H1 (cell line): ENCODE results near the gene POU2F1. TPM values are rescaled to one million over a fixed set of nuclear protein-coding genes. Genes with fewer than 3 reads are reported as not detected.
A peak's percentile ranks its signal among the peaks of the same experiment; 100 is the strongest.

Experiments
- CTCF ChIA-PET: fragments of 300-600 bp; sonication (Branson Sonifier 250); formaldehyde crosslinking; loops from one replicate; lab custom pipeline; 2021; ENCODE audit not compliant: partially characterized antibody; lab: Charles Lee
- POLR2A ChIA-PET: fragments of 300-600 bp; sonication (Branson Sonifier 250); formaldehyde crosslinking; loops from one replicate; lab custom pipeline; 2021; ENCODE audit warnings: inconsistent platforms; ENCODE audit not compliant: partially characterized antibody; lab: Charles Lee
- DNase-seq, 2 experiments: peaks; one replicate each; pipeline versions ENCODE4 v3.0.0 to v3.0.0-alpha.2; 2010 to 2022; ENCODE audit warnings: low spot score in 2 of 2, low read depth in 1 of 2, mixed read lengths in 1 of 2
- FAIRE-seq: peaks from 2 replicates; lab custom pipeline; 2011; peaks lifted over from hg19 to GRCh38; lab: Jason Lieb, UNC
- H2AFZ ChIP-seq: 2 replicates; pipeline ENCODE4 v1.8.1; 2012; ENCODE audit warnings: low read length, inconsistent platforms
- H2AK5ac ChIP-seq: 2 replicates; pipeline ENCODE4 v1.6.1; 2013; ENCODE audit warnings: low read depth, low read length
- H2BK120ac ChIP-seq: replicated peaks from 2 replicates; pipeline ENCODE3; 2013; ENCODE audit warnings: low read depth, low read length, inconsistent platforms
- H2BK12ac ChIP-seq: 2 replicates; pipeline ENCODE4 v1.6.1; 2013; ENCODE audit warnings: low read depth, low read length
- H2BK15ac ChIP-seq: 2 replicates; pipeline ENCODE4 v1.6.1; 2013; ENCODE audit warnings: low read length
- H2BK20ac ChIP-seq: 2 replicates; pipeline ENCODE4 v1.6.1; 2013; ENCODE audit warnings: low read length
- H2BK5ac ChIP-seq: 2 replicates; pipeline ENCODE4 v1.6.1; 2013; ENCODE audit warnings: low read depth, low read length
- H3K14ac ChIP-seq: 2 replicates; pipeline ENCODE4 v1.6.1; 2013; ENCODE audit warnings: inconsistent platforms; ENCODE audit not compliant: insufficient read length
- H3K18ac ChIP-seq: 2 replicates; pipeline ENCODE4 v1.6.1; 2013; ENCODE audit warnings: low read length; ENCODE audit errors: extremely low read depth
- H3K23ac ChIP-seq: 2 replicates; pipeline ENCODE4 v1.6.1; 2013; ENCODE audit warnings: inconsistent platforms; ENCODE audit not compliant: insufficient read length
- H3K23me2 ChIP-seq: 2 replicates; pipeline ENCODE4 v1.6.1; 2013; ENCODE audit warnings: low read depth, low read length
- H3K27ac ChIP-seq: 2 replicates; pipeline ENCODE4 v1.6.1; 2011; ENCODE audit warnings: low read depth, low read length, inconsistent platforms
- H3K27me3 ChIP-seq, 4 experiments: replicated peaks in 1 of 4; 1 replicate in 1 of 4; 2 replicates in 3 of 4; pipeline versions ENCODE4 v1.6.1 to v1.8.1; 2011 to 2013; ENCODE audit warnings: low read length in 3 of 4, mild to moderate bottlenecking in 3 of 4, inconsistent platforms in 2 of 4, mixed read lengths in 2 of 4, moderate library complexity in 1 of 4; ENCODE audit not compliant: control insufficient read depth in 3 of 4, insufficient read depth in 3 of 4; ENCODE audit errors: extremely low read depth in 1 of 4
- H3K36me3 ChIP-seq, 4 experiments: 2 replicates each; pipeline versions ENCODE4 v1.6.1 to v1.8.1; 2011 to 2013; ENCODE audit warnings: mild to moderate bottlenecking in 4 of 4, low read length in 3 of 4, moderate library complexity in 2 of 4, control low read depth in 1 of 4, inconsistent platforms in 1 of 4; ENCODE audit not compliant: insufficient read depth in 4 of 4, control insufficient read depth in 2 of 4
- H3K4ac ChIP-seq: replicated peaks from 2 replicates; pipeline ENCODE3; 2013; ENCODE audit warnings: low read length, low read depth, mixed read lengths, inconsistent platforms; ENCODE audit not compliant: insufficient read length
- H3K4me1 ChIP-seq, 4 experiments: replicated peaks in 1 of 4; 1 replicate in 1 of 4; 2 replicates in 3 of 4; pipeline versions ENCODE4 v1.6.1 to v1.8.1; 2011 to 2013; ENCODE audit warnings: low read length in 3 of 4, inconsistent platforms in 2 of 4, mixed read lengths in 1 of 4; ENCODE audit not compliant: insufficient read depth in 4 of 4, control insufficient read depth in 3 of 4
- H3K4me2 ChIP-seq, 2 experiments: 2 replicates each; pipeline versions ENCODE4 v1.6.1 to v1.8.1; 2011 to 2013; ENCODE audit warnings: low read depth in 2 of 2, low read length in 2 of 2, control low read depth in 1 of 2, inconsistent platforms in 1 of 2, mild to moderate bottlenecking in 1 of 2; ENCODE audit not compliant: insufficient read depth in 1 of 2
- H3K4me3 ChIP-seq, 4 experiments: fragments of 200-600, 300-600 bp in 1 of 4; sonication (generic), shearing (Covaris generic), sonication (Bioruptor Twin) in 1 of 4; 2 replicates each; pipeline versions ENCODE4 v1.5.1 to v1.8.1; 2011 to 2016; ENCODE audit warnings: low read length in 4 of 4, low read depth in 3 of 4, control low read depth in 2 of 4, inconsistent platforms in 2 of 4, mild to moderate bottlenecking in 2 of 4, mixed read lengths in 1 of 4, moderate library complexity in 1 of 4; ENCODE audit not compliant: insufficient read depth in 2 of 4; ENCODE audit errors: extremely low read depth in 1 of 4
- H3K56ac ChIP-seq: replicated peaks from 2 replicates; pipeline ENCODE3; 2013; ENCODE audit warnings: low read depth, mild to moderate bottlenecking, mixed read lengths, low read length, inconsistent platforms; ENCODE audit not compliant: insufficient read length
- H3K79me1 ChIP-seq: 2 replicates; pipeline ENCODE4 v1.6.1; 2013; ENCODE audit warnings: low read depth, low read length, control low read depth
- H3K79me2 ChIP-seq, 2 experiments: 2 replicates each; pipeline versions ENCODE4 v1.6.1 to v1.8.1; 2012 to 2013; ENCODE audit warnings: low read length in 2 of 2, mild to moderate bottlenecking in 2 of 2, inconsistent platforms in 1 of 2; ENCODE audit not compliant: insufficient read depth in 2 of 2, control insufficient read depth in 1 of 2
- H3K9ac ChIP-seq, 4 experiments: replicated peaks in 1 of 4; 1 replicate in 1 of 4; 2 replicates in 3 of 4; pipeline versions ENCODE4 v1.6.1 to v1.8.1; 2011 to 2013; ENCODE audit warnings: low read depth in 3 of 4, low read length in 3 of 4, control low read depth in 2 of 4, mild to moderate bottlenecking in 2 of 4, moderate library complexity in 2 of 4, inconsistent platforms in 1 of 4; ENCODE audit errors: extremely low read depth in 1 of 4
- H3K9me3 ChIP-seq, 2 experiments: 2 replicates each; pipeline versions ENCODE4 v1.6.1 to v1.8.1; 2012 to 2013; ENCODE audit warnings: mild to moderate bottlenecking in 2 of 2, moderate library complexity in 2 of 2, control low read depth in 1 of 2, inconsistent platforms in 1 of 2, low read depth in 1 of 2, low read length in 1 of 2, mixed read lengths in 1 of 2; ENCODE audit not compliant: insufficient read depth in 2 of 2
- H4K20me1 ChIP-seq, 2 experiments: replicated peaks in 1 of 2; 2 replicates each; pipeline versions ENCODE3 to v1.8.1; 2011 to 2013; ENCODE audit warnings: inconsistent platforms in 2 of 2, low read length in 2 of 2, mild to moderate bottlenecking in 1 of 2; ENCODE audit not compliant: insufficient read depth in 2 of 2, control insufficient read depth in 1 of 2
- H4K5ac ChIP-seq: 2 replicates; pipeline ENCODE4 v1.6.1; 2013; ENCODE audit warnings: low read length, low read depth, mixed read lengths, inconsistent platforms; ENCODE audit not compliant: insufficient read length
- H4K8ac ChIP-seq: 2 replicates; pipeline ENCODE4 v1.8.0; 2013; ENCODE audit warnings: mild to moderate bottlenecking, moderate library complexity, low read length, inconsistent platforms; ENCODE audit not compliant: insufficient read depth; ENCODE audit errors: extremely low read depth
- H4K91ac ChIP-seq: replicated peaks from 2 replicates; pipeline ENCODE3; 2013; ENCODE audit warnings: low read length, mixed read lengths, inconsistent platforms; ENCODE audit not compliant: insufficient read length
- BCL11A ChIP-seq, 2 experiments: IDR thresholded peaks; one replicate each; pipeline ENCODE4 v1.6.1; 2011; ENCODE audit warnings: low read depth in 2 of 2, low read length in 2 of 2, mild to moderate bottlenecking in 2 of 2
- CHD1 ChIP-seq: IDR thresholded peaks from 2 replicates; pipeline ENCODE4 v1.6.1; 2012; ENCODE audit warnings: low read depth, low read length, improper control_type of control experiment
- KDM1A ChIP-seq: fragments of 200-600, 300-600 bp; sonication (generic); IDR thresholded peaks from 2 replicates; pipeline ENCODE4 v1.7.1; 2016; ENCODE audit warnings: mild to moderate bottlenecking, low read length, borderline replicate concordance
- KDM5A ChIP-seq: fragments of 200-600 bp; IDR thresholded peaks from 2 replicates; pipeline ENCODE4 v1.7.1; 2012; ENCODE audit warnings: mild to moderate bottlenecking, low read length, inconsistent platforms, mixed read lengths
- SIN3A ChIP-seq, 2 experiments: IDR thresholded peaks in 1 of 2; conservative IDR thresholded peaks in 1 of 2; 2 replicates each; pipeline ENCODE4 v1.6.1; 2011 to 2012; ENCODE audit warnings: low read length in 2 of 2, improper control_type of control experiment in 1 of 2, low read depth in 1 of 2, mild to moderate bottlenecking in 1 of 2
- SP2 ChIP-seq: IDR thresholded peaks from 2 replicates; pipeline ENCODE4 v1.6.1; 2012; ENCODE audit warnings: mild to moderate bottlenecking, low read length, inconsistent platforms
- WGBS, 2 experiments: shearing (Covaris generic) in 1 of 2; methylation state at CpG; one replicate each; pipeline versions ENCODE4 v1.1.6 to v1.1.7; 2013 to 2015; ENCODE audit warnings: low lambda C conversion rate in 2 of 2, mixed read lengths in 2 of 2, inconsistent platforms in 1 of 2, low coverage in 1 of 2, missing lambda C conversion rate in 1 of 2; ENCODE audit not compliant: insufficient replicate concordance in 2 of 2, insufficient coverage in 1 of 2, insufficient read length in 1 of 2; ENCODE audit errors: extremely low coverage in 1 of 2, missing lambda C conversion rate in 1 of 2; 5-methylcytosine and 5-hydroxymethylcytosine counted together
- polyA plus RNA-seq, 7 experiments: library from polyadenylated mRNA; depleted of rRNA in 3 of 7; stranded (reverse) in 5 of 7; unstranded in 2 of 7; fragments of >200 nt in 5 of 7; fragments of 200-250 nt in 2 of 7; gene quantifications; 1 replicate in 5 of 7; 2 replicates in 1 of 7; 4 replicates in 1 of 7; pipeline versions ENCODE4 v1.2.1 to v1.2.3, GENCODE V29; 2011 to 2013; ENCODE audit warnings: missing spikeins in 2 of 7, mixed read lengths in 2 of 7
- total RNA-seq: library from RNA; stranded (reverse); fragmentation: NEBNext Ultra II Directional; extraction: Animal tissue kit (Norgen Biotek cat#: 25700); gene quantifications from 2 replicates; pipeline ENCODE4 v1.2.1, GENCODE V29; 2021

The POU2F1 gene
- total and polyA plus RNA-seq, 2 of the 8 experiments (the other 6 are each of a cell fraction or from before 2014, with no cell fraction given): 37.0 to 57.2 TPM

DNA sequence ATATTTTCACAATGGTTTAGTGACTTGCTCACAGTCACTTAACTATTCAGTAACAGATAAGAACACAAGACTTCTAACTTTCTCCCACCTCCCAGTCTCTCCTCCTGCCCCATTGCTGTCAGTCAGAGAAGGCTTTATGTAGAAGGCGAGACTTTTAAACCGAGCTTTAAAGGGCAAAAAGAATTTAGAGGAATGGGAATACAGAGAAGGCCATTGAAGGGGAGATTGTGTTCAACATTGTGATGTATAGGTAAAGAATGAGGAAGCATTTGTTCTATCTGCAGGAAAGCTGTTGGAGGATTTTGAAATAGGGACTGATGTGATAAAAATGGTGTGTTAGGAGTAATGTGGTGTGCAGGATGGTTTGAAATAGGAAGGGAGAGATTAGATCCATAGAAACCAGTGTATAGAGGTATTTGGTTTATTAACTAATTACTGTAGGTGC lies 7.3 kb downstream of the POU2F1 start:
- Histone ChIP-seq H3K4me2 (peak overlapping the region; percentile 27 to 42; a peak in 2 of 4 replicates), H2BK12ac (no peak overlapping the region), H4K91ac (no peak overlapping the region), H3K27ac (no peak overlapping the region), H3K9me3 (no peaks in the 10 kb centered on the region), H3K79me1 (no peaks in the 10 kb centered on the region), H2BK20ac (no peak overlapping the region), H3K79me2 (peaks cover 52 to 100% of the 10 kb centered on the region in 2 experiments), H3K36me3 (no peaks in the 10 kb centered on the region), H3K56ac (no peak overlapping the region), H2BK15ac (no peak overlapping the region), H3K23ac (no peak overlapping the region), H3K18ac (no peak overlapping the region), H3K9ac (no peak overlapping the region), H4K5ac (no peak overlapping the region), H3K4me1 (peaks cover 0 to 42% (median 11%) of the 10 kb centered on the region in 4 experiments; a peak in 6 of 7 replicates), H4K8ac (no peak overlapping the region), H3K27me3 (no peaks in the 10 kb centered on the region), H2BK5ac (no peak overlapping the region), H3K14ac (no peak overlapping the region), H3K23me2 (no peaks in the 10 kb centered on the region; the same call in 1 of the 2 replicates), H2BK120ac (no peak overlapping the region), H2AFZ (no peak overlapping the region), H3K4ac (no peak overlapping the region), H3K4me3 (peak overlapping the region in 1 of 4 experiments; percentile 10; a peak in 2 of 8 replicates), H4K20me1 (peaks cover 9 to 20% of the 10 kb centered on the region in 2 experiments), H2AK5ac (no peak overlapping the region)
- DNase-seq: no peak
- 15% methylated on average over 2 of the region's 2 CpGs; no CpG with 5 or more reads in 1 of the 2 experiments for WGBS, 2 experiments
- CTCF ChIA-PET: interaction anchor here (1.8 kb wide), 1 partner anchor 169 kb away, joined by 7 read pairs; no protein-coding TSS in a partner anchor
- FAIRE-seq: peak; percentile 13
- POLR2A ChIA-PET: interaction anchor here (1.5 kb wide), 1 partner anchor 33 kb away, joined by 5 read pairs; no protein-coding TSS in a partner anchor
- TF ChIP-seq SIN3A (conservative IDR thresholded peaks at IDR 0.05 in 1 of 2, IDR thresholded peaks at IDR 0.05 in 1 of 2; ENCODE audit: low read depth in 1 of 2, low read length in 2 of 2) (no peak), KDM5A (no peak), KDM1A (no peak), BCL11A (IDR thresholded peaks at IDR 0.05; ENCODE audit: low read depth in 2 of 2, low read length in 2 of 2) (no peak), SP2 (no peak), CHD1 (no peak)
